GM18951 (cell line): ENCODE data around the gene PPP2R2C.

Experiments
- POLR2A ChIP-seq: IDR thresholded peaks from 4 replicates; pipeline ENCODE4 v1.6.1; 2011; ENCODE audit warnings: mild to moderate bottlenecking; ENCODE audit not compliant: insufficient read length, insufficient read depth; ENCODE audit errors: extremely low read depth
- in situ Hi-C: fragments of 300-500 bp; cut with MboI; formaldehyde crosslinking; loops from one replicate; pipeline ENCODE4 v1.12.0; 2022; ENCODE audit warnings: low sequenced_read_pairs, mixed read lengths, inconsistent platforms; ENCODE audit not compliant: unreplicated experiment

The PPP2R2C gene

GRCh38 chr4:6396696-6397236, 75.6 kb downstream of the PPP2R2C start:
- no peak for TF ChIP-seq POLR2A
- in situ Hi-C loops, result no loop called here

- in situ Hi-C loops, result no loop called here
- TF ChIP-seq POLR2A, result no peak
Observed at GRCh38 chr4:6395466-6396228, 76.8 kb downstream of the PPP2R2C start.

GRCh38 chr4:6394671-6395081, 77.7 kb downstream of the PPP2R2C start:
- TF ChIP-seq POLR2A, result no peak
- in situ Hi-C loops, result no loop called here

GRCh38 chr4:6393544-6394475, 78.6 kb downstream of the PPP2R2C start:
- in situ Hi-C loops, result no loop called here
- no peak for TF ChIP-seq POLR2A

GRCh38 chr4:6393066-6393465, 79.3 kb downstream of the PPP2R2C start:
- TF ChIP-seq POLR2A, result no peak
- in situ Hi-C loops, result no loop called here

GRCh38 chr4:6392407-6392806, 80.0 kb downstream of the PPP2R2C start:
- in situ Hi-C loops, result no loop called here
- TF ChIP-seq POLR2A, result no peak

GRCh38 chr4:6391852-6392188, 80.6 kb downstream of the PPP2R2C start:
- no peak for TF ChIP-seq POLR2A
- in situ Hi-C loops, result no loop called here

- in situ Hi-C loops, result no loop called here
Observed at GRCh38 chr4:6391186-6391851, 81.1 kb downstream of the PPP2R2C start.

GRCh38 chr4:6390356-6390755, 82.1 kb downstream of the PPP2R2C start:
- TF ChIP-seq POLR2A, result no peak
- in situ Hi-C loops, result no loop called here

More at GRCh38 chr4:6391186-6391851, 81.1 kb downstream of the PPP2R2C start:
- TF ChIP-seq POLR2A, result no peak

GRCh38 chr4:6389142-6389825, 83.1 kb downstream of the PPP2R2C start:
- no peak for TF ChIP-seq POLR2A
- in situ Hi-C loops, result no loop called here

GRCh38 chr4:6388713-6389112, 83.7 kb downstream of the PPP2R2C start:
- in situ Hi-C loops, result no loop called here

GRCh38 chr4:6387946-6388345, 84.5 kb downstream of the PPP2R2C start:
- no peak for TF ChIP-seq POLR2A
- in situ Hi-C loops, result no loop called here

More at GRCh38 chr4:6388713-6389112, 83.7 kb downstream of the PPP2R2C start:
- TF ChIP-seq POLR2A, result no peak
